Kidney (tissue), 14 donors: ENCODE measurements around the gene ADRA2A. TPM values are rescaled to one million over a fixed set of nuclear protein-coding genes. Genes with fewer than 3 reads are reported as not detected.

Experiments
- DNase-seq, 5 donors: peaks; one replicate each; pipeline ENCODE4 v3.0.0-alpha.2; 2013 to 2020
- FAIRE-seq: peaks from 2 replicates; lab custom pipeline; 2012; peaks lifted over from hg19 to GRCh38; lab: Jason Lieb, UNC
- H3K27ac ChIP-seq, 2 donors: one replicate each; pipeline ENCODE4 v1.7.0; 2013; ENCODE audit warnings: low read depth in 2 of 2, low read length in 2 of 2, inconsistent platforms in 1 of 2
- H3K27me3 ChIP-seq: one replicate; pipeline ENCODE4 v1.7.1; 2013; ENCODE audit warnings: low read length, inconsistent platforms; ENCODE audit not compliant: control insufficient read depth, insufficient read depth
- H3K36me3 ChIP-seq, 3 donors: one replicate each; pipeline versions ENCODE4 v1.7.0 to v1.7.1; 2013; ENCODE audit warnings: low read length in 3 of 3, control low read depth in 1 of 3, inconsistent platforms in 1 of 3; ENCODE audit not compliant: insufficient read depth in 3 of 3, control insufficient read depth in 2 of 3
- H3K4me1 ChIP-seq, 3 donors: one replicate each; pipeline versions ENCODE4 v1.7.0 to v1.7.1; 2013; ENCODE audit warnings: low read length in 3 of 3, inconsistent platforms in 1 of 3, low read depth in 1 of 3; ENCODE audit not compliant: control insufficient read depth in 2 of 3, insufficient read depth in 2 of 3
- H3K4me3 ChIP-seq, 3 donors: one replicate each; pipeline versions ENCODE4 v1.7.0 to v1.8.1; 2013; ENCODE audit warnings: low read length in 3 of 3, control low read depth in 1 of 3, inconsistent platforms in 1 of 3
- H3K9ac ChIP-seq, 3 donors: one replicate each; pipeline versions ENCODE4 v1.7.0 to v1.7.1; 2013; ENCODE audit warnings: low read length in 3 of 3, control low read depth in 1 of 3, inconsistent platforms in 1 of 3
- H3K9me3 ChIP-seq, 3 donors: one replicate each; pipeline versions ENCODE4 v1.7.0 to v1.7.1; 2013; ENCODE audit warnings: low read length in 3 of 3, control low read depth in 1 of 3, inconsistent platforms in 1 of 3; ENCODE audit not compliant: control insufficient read depth in 2 of 3, insufficient read depth in 1 of 3
- CTCF ChIP-seq: IDR thresholded peaks from 3 replicates; pipeline ENCODE4 v1.5.1; 2012; ENCODE audit warnings: mild to moderate bottlenecking, moderate library complexity, borderline replicate concordance; ENCODE audit not compliant: insufficient read depth; ENCODE audit errors: extremely low read depth
- intact Hi-C: fragments of 100-400 bp; cut with DNase I; formaldehyde crosslinking; loops from one replicate; pipeline ENCODE4 v1.11.1; 2022
- polyA plus RNA-seq: library from polyadenylated mRNA; stranded (reverse); fragments of 350-450 nt; fragmentation: Illumina TruSeq; extraction: RNeasy Lipid Tissue Mini Kit (QIAGEN cat#74804); gene quantifications from one replicate; pipeline ENCODE4 v1.2.3, GENCODE V29; 2014; ENCODE audit warnings: low read depth, low replicate concordance; ENCODE audit not compliant: insufficient read depth
- total RNA-seq: library from RNA; stranded (reverse); fragmentation: NEBNext Ultra II Directional; extraction: Animal tissue kit (Norgen Biotek cat#: 25700); gene quantifications from one replicate; pipeline ENCODE4 v1.2.1, GENCODE V29; 2021
- donor health status: control.
- donor health status: control.
- donor health status: control.
- donor health status: control.
- donor health status: control.
- donor health status: DM: yes; HTN: yes; CAD: no.
- donor health status: Normal renal cell carcinoma (clear cell type).

ADRA2A gene
- total and polyA plus RNA-seq, 2 donors from 2014 or later, result 1.2 to 7.8 TPM

GRCh38 chr10:111110771-111111170 is 33.9 kb downstream of the ADRA2A start:
- no peak for TF ChIP-seq CTCF
- intact Hi-C loops, result no loop called here
- no peaks in the 10 kb centered on the region for H3K36me3 ChIP-seq
- H3K9me3 ChIP-seq, result no peaks in the 10 kb centered on the region
- FAIRE-seq (no peak), DNase-seq (no peak)
- H3K9ac ChIP-seq, result no peak overlapping the region
- H3K27ac ChIP-seq, result no peak overlapping the region
- no peaks in the 10 kb centered on the region for H3K27me3 ChIP-seq
- no peaks in the 10 kb centered on the region for H3K4me1 ChIP-seq
- no peak overlapping the region for H3K4me3 ChIP-seq

- TF ChIP-seq CTCF, result no peak
- H3K9me3 ChIP-seq, result no peaks in the 10 kb centered on the region
- intact Hi-C loops, result no loop called here
- no peaks in the 10 kb centered on the region for H3K4me1 ChIP-seq
- H3K4me3 ChIP-seq, result no peak overlapping the region
- no peaks in the 10 kb centered on the region for H3K36me3 ChIP-seq
- H3K27ac ChIP-seq, result no peak overlapping the region
- DNase-seq (no peak), FAIRE-seq (no peak)
- no peak overlapping the region for H3K9ac ChIP-seq
- no peaks in the 10 kb centered on the region for H3K27me3 ChIP-seq
These were observed 35.5 kb downstream of the ADRA2A start for GRCh38 chr10:111112333-111112732.

GRCh38 chr10:111113238-111113960 is 36.6 kb downstream of the ADRA2A start:
- Histone ChIP-seq H3K27me3 (no peaks in the 10 kb centered on the region), H3K4me3 (no peak overlapping the region), H3K9me3 (no peaks in the 10 kb centered on the region), H3K4me1 (no peaks in the 10 kb centered on the region), H3K27ac (no peak overlapping the region), H3K9ac (no peak overlapping the region), H3K36me3 (no peaks in the 10 kb centered on the region)
- no peak for DNase-seq
- FAIRE-seq, result no peak
- intact Hi-C loops, result no loop called here
- no peak for TF ChIP-seq CTCF
